GM18951 (cell line): ENCODE results near the gene PLA2G4A.

Source experiments
- POLR2A ChIP-seq: IDR thresholded peaks from 4 replicates; pipeline ENCODE4 v1.6.1; 2011; ENCODE audit warnings: mild to moderate bottlenecking; ENCODE audit not compliant: insufficient read length, insufficient read depth; ENCODE audit errors: extremely low read depth
- in situ Hi-C: fragments of 300-500 bp; cut with MboI; formaldehyde crosslinking; loops from one replicate; pipeline ENCODE4 v1.12.0; 2022; ENCODE audit warnings: low sequenced_read_pairs, mixed read lengths, inconsistent platforms; ENCODE audit not compliant: unreplicated experiment

PLA2G4A gene

GRCh38 chr1:186873687-186874086 is 44.9 kb downstream of the PLA2G4A start:
- no peak for TF ChIP-seq POLR2A
- in situ Hi-C loops, result no loop called here

GRCh38 chr1:186875896-186876835 is 47.4 kb downstream of the PLA2G4A start:
- no peak for TF ChIP-seq POLR2A
- in situ Hi-C loops, result no loop called here

- in situ Hi-C loops, result no loop called here
- no peak for TF ChIP-seq POLR2A
These were observed 49.6 kb downstream of the PLA2G4A start for GRCh38 chr1:186878356-186878755.

GRCh38 chr1:186880982-186881381 is 52.2 kb downstream of the PLA2G4A start:
- in situ Hi-C loops, result no loop called here
- no peak for TF ChIP-seq POLR2A

GRCh38 chr1:186882372-186883134 is 53.8 kb downstream of the PLA2G4A start:
- TF ChIP-seq POLR2A, result no peak
- in situ Hi-C loops, result no loop called here

- in situ Hi-C loops, result no loop called here
- no peak for TF ChIP-seq POLR2A
These were observed 55.5 kb downstream of the PLA2G4A start for GRCh38 chr1:186884251-186884650.

- in situ Hi-C loops, result no loop called here
- no peak for TF ChIP-seq POLR2A
These were observed 58.5 kb downstream of the PLA2G4A start for GRCh38 chr1:186887203-186887602.

- in situ Hi-C loops, result no loop called here
- TF ChIP-seq POLR2A, result no peak
These were observed 59.6 kb downstream of the PLA2G4A start for GRCh38 chr1:186888367-186888766.

- in situ Hi-C loops, result no loop called here
- TF ChIP-seq POLR2A, result no peak
These were observed 64.2 kb downstream of the PLA2G4A start for GRCh38 chr1:186892936-186893335.

GRCh38 chr1:186894415-186894814 is 65.7 kb downstream of the PLA2G4A start:
- in situ Hi-C loops, result no loop called here
- no peak for TF ChIP-seq POLR2A

- TF ChIP-seq POLR2A, result no peak
- in situ Hi-C loops, result no loop called here
These were observed 67.5 kb downstream of the PLA2G4A start for GRCh38 chr1:186896211-186896610.

GRCh38 chr1:186897008-186897407 is 68.3 kb downstream of the PLA2G4A start:
- in situ Hi-C loops, result no loop called here
- TF ChIP-seq POLR2A, result no peak

GRCh38 chr1:186899577-186899976 is 70.8 kb downstream of the PLA2G4A start:
- TF ChIP-seq POLR2A, result no peak
- in situ Hi-C loops, result no loop called here

GRCh38 chr1:186899977-186900376 is 71.2 kb downstream of the PLA2G4A start:
- TF ChIP-seq POLR2A, result no peak
- in situ Hi-C loops, result no loop called here

GRCh38 chr1:186900539-186901237 is 71.9 kb downstream of the PLA2G4A start:
- no peak for TF ChIP-seq POLR2A
- in situ Hi-C loops, result no loop called here
